CD4-positive, alpha-beta memory T cell (primary cell): Measurements from ENCODE around the gene POTEG. TPM values are rescaled to one million over a fixed set of nuclear protein-coding genes. Genes with fewer than 3 reads are reported as not detected.
"Not testable (repeated sequence)": the region's sequence is repeated elsewhere in the genome, so short reads cannot be mapped to it uniquely, and the experiment has no call there.

ENCODE experiments used
- CTCF ChIA-PET: fragments of 350-600 bp; sonication (Branson Sonifier 250); formaldehyde crosslinking; loops from one replicate; lab custom pipeline; 2021; ENCODE audit warnings: inconsistent platforms; ENCODE audit not compliant: partially characterized antibody; lab: Charles Lee
- POLR2A ChIA-PET: fragments of 350-600 bp; sonication (Branson Sonifier 250); formaldehyde crosslinking; loops from one replicate; lab custom pipeline; 2021; ENCODE audit not compliant: partially characterized antibody; lab: Charles Lee
- DNase-seq, 5 donors: peaks; one replicate each; pipeline versions ENCODE4 v3.0.0 to v3.0.0-alpha.2; 2020 to 2022; ENCODE audit warnings: mixed read lengths in 1 of 5
- H3K27ac ChIP-seq: one replicate; pipeline ENCODE4 v1.7.0; 2013; ENCODE audit warnings: low read depth, low read length
- H3K27me3 ChIP-seq: 2 replicates; pipeline ENCODE4 v1.7.0; 2013; ENCODE audit warnings: mild to moderate bottlenecking, low read length, moderate library complexity; ENCODE audit not compliant: insufficient read depth
- H3K36me3 ChIP-seq: 2 replicates; pipeline ENCODE4 v1.7.0; 2013; ENCODE audit warnings: mild to moderate bottlenecking, low read length, moderate library complexity; ENCODE audit not compliant: insufficient read depth
- H3K4me1 ChIP-seq: 2 replicates; pipeline ENCODE4 v1.7.0; 2013; ENCODE audit warnings: mild to moderate bottlenecking, low read length, moderate library complexity; ENCODE audit not compliant: insufficient read depth
- H3K4me3 ChIP-seq, 2 donors: one replicate each; pipeline ENCODE4 v1.7.0; 2013; ENCODE audit warnings: low read length in 2 of 2, mild to moderate bottlenecking in 1 of 2
- H3K9me3 ChIP-seq, 2 donors: one replicate each; pipeline ENCODE4 v1.7.0; 2013; ENCODE audit warnings: low read length in 2 of 2, control low read depth in 1 of 2; ENCODE audit not compliant: control insufficient read depth in 1 of 2
- H3K27ac Mint-ChIP-seq, 7 donors: one replicate each; pipeline ENCODE4 v1.8.0; 2020 to 2021; ENCODE audit warnings: mixed read lengths in 7 of 7, mild to moderate bottlenecking in 6 of 7, inconsistent platforms in 3 of 7, moderate library complexity in 3 of 7
- H3K27me3 Mint-ChIP-seq, 2 donors: one replicate each; pipeline ENCODE4 v1.8.0; 2020 to 2021; ENCODE audit warnings: mixed read lengths in 2 of 2
- H3K36me3 Mint-ChIP-seq, 2 donors: one replicate each; pipeline ENCODE4 v1.8.0; 2020 to 2021; ENCODE audit warnings: mixed read lengths in 2 of 2, inconsistent platforms in 1 of 2, mild to moderate bottlenecking in 1 of 2
- H3K4me1 Mint-ChIP-seq, 4 donors: one replicate each; pipeline ENCODE4 v1.8.0; 2020 to 2021; ENCODE audit warnings: mixed read lengths in 4 of 4, mild to moderate bottlenecking in 1 of 4
- H3K4me3 Mint-ChIP-seq, 8 donors: one replicate each; pipeline ENCODE4 v1.8.0; 2020 to 2021; ENCODE audit warnings: mixed read lengths in 8 of 8, mild to moderate bottlenecking in 7 of 8, moderate library complexity in 6 of 8, inconsistent platforms in 3 of 8
- H3K9me3 Mint-ChIP-seq, 8 donors: one replicate each; pipeline ENCODE4 v1.8.0; 2020 to 2021; ENCODE audit warnings: mixed read lengths in 8 of 8, mild to moderate bottlenecking in 5 of 8, inconsistent platforms in 3 of 8, moderate library complexity in 1 of 8
- intact Hi-C: fragments of 100-400 bp; cut with micrococcal nuclease; formaldehyde crosslinking; loops from one replicate; pipeline ENCODE4 v1.15.1; 2023
- polyA plus RNA-seq, 2 donors: library from polyadenylated mRNA; unstranded; fragments of 300-500 nt; fragmentation: Illumina TruSeq; gene quantifications; one replicate each; pipeline ENCODE4 v1.2.3, GENCODE V29; 2021
- total RNA-seq, 2 experiments: library from RNA; stranded (reverse); gene quantifications; one replicate each; pipeline ENCODE4 v1.2.3, GENCODE V29; 2021

The POTEG gene
- not detected for total RNA-seq
- not detected for polyA plus RNA-seq

DNA sequence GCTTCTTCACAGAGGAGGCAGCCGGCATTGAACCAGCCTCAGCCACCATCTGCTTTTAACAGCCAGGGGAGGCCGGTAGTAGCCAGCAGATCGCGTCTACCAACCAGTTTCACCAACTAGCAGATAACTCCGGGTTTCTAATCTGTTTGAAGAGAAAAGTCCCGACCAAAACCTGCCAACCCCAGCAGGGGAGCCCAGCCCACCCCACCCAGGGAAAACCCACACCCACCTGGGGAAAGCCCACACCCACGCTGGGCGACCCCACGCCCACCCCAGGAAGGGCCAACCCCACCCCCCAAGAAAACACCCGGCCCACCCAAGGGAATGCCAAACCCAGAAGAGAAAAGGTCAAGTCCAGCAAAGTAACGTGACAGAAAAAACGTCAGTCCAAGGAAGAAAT lies at the start of gene POTEG:
TSS of gene POTEG (minus strand) at position 101 of the 400 bp plus-strand sequence. CDS start at position 49, 52 bp downstream.
- H3K4me1 ChIP-seq, H3K9me3 ChIP-seq, H3K27ac ChIP-seq, H3K27me3 Mint-ChIP-seq, CTCF ChIA-PET, POLR2A ChIA-PET, H3K4me3 Mint-ChIP-seq, intact Hi-C loops, H3K27me3 ChIP-seq, H3K9me3 Mint-ChIP-seq, H3K4me1 Mint-ChIP-seq, DNase-seq, H3K36me3 ChIP-seq, H3K36me3 Mint-ChIP-seq, H3K4me3 ChIP-seq, H3K27ac Mint-ChIP-seq: not testable (repeated sequence)

DNA sequence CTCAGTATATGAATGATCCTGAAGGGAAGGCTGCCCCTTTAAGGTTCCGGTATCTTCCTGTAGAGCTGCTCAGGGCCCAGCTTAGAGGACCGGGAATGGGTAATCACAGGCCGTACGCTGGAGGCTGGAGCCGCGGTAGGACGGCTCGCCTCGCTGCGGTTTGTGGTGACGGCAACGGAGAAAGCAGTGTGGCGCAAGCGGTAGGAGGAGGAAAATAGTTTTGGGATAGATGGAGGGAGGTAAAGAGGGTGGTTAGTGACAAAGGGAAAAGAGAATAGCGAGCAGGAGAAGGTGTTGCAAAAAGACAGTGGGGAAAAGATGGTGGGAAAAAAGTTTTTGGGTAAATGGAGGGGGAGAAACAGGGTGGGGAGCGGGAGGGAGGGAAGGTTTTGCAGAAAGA lies 48.0 kb upstream of the POTEG start:
- H3K27ac ChIP-seq, intact Hi-C loops, H3K4me1 ChIP-seq, H3K4me3 ChIP-seq, H3K9me3 ChIP-seq, POLR2A ChIA-PET, DNase-seq, H3K9me3 Mint-ChIP-seq, CTCF ChIA-PET, H3K27me3 ChIP-seq, H3K36me3 Mint-ChIP-seq, H3K4me1 Mint-ChIP-seq, H3K4me3 Mint-ChIP-seq, H3K36me3 ChIP-seq, H3K27me3 Mint-ChIP-seq, H3K27ac Mint-ChIP-seq: not testable (repeated sequence)

DNA sequence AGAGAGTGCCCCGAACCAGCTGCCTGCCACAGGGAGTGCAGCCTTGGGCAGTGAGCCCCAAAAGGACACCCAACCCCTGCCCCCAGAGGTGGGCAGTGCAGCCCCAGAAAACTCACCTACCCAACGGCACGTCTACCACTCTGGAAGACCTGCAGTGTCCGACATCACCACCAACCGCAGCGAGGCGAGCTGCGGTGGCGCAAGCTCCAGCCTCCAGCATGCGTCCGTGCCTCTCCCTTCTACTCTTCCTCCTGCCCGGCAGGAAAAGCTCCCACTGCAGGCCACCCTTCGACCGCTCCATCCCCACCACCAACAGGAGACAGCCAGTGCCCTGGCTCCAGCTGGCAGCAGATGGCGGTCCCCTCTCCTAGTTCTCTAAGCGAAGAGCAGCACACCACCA lies 47.3 kb upstream of the POTEG start:
- H3K4me1 ChIP-seq, H3K36me3 ChIP-seq, H3K4me1 Mint-ChIP-seq, H3K4me3 ChIP-seq, H3K27ac Mint-ChIP-seq, CTCF ChIA-PET, DNase-seq, H3K9me3 Mint-ChIP-seq, H3K9me3 ChIP-seq, H3K27me3 ChIP-seq, H3K27me3 Mint-ChIP-seq, H3K27ac ChIP-seq, H3K4me3 Mint-ChIP-seq, POLR2A ChIA-PET, intact Hi-C loops, H3K36me3 Mint-ChIP-seq: not testable (repeated sequence)

DNA sequence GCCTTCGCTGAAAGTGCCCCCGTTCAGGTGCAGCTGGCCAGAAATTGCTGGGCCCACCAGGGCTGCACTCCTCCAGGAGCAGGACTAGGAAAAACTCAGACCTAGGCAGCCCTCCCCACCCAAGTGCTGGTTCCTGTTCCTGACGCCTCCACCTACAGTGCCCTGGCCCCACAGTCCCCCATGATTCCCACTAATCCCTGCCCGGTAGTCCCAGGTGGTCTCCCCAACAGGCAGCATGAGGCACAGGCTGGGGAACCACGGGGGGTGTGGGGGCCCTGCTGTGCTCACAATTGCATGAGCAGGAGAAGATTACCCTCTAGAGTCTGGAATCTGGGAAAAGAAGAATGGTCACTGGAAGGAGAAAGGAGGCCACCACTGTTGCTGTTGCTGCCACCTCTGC lies 46.4 kb upstream of the POTEG start:
- H3K9me3 Mint-ChIP-seq, H3K4me1 ChIP-seq, intact Hi-C loops, H3K27me3 ChIP-seq, H3K4me3 ChIP-seq, H3K27me3 Mint-ChIP-seq, POLR2A ChIA-PET, H3K36me3 Mint-ChIP-seq, CTCF ChIA-PET, DNase-seq, H3K36me3 ChIP-seq, H3K27ac ChIP-seq, H3K9me3 ChIP-seq, H3K4me1 Mint-ChIP-seq, H3K4me3 Mint-ChIP-seq, H3K27ac Mint-ChIP-seq: not testable (repeated sequence)

DNA sequence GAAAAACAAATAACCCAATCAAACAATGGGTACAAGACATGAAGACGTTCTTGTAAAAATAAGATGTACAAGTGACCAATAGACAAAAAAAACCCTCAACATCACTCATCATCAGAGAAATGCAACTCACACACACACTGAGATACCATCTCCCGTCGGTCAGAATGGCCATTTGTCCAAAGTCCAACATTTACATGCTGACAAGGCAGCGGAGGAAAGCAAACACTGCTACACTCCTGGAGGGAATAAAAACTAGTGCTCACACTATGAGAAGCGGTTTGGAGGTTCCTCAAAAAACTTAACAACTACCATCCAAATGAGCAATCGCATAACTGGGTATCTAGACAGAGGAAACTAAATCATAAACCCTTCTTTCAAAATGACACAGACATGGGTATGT lies 11.6 kb upstream of the POTEG start:
- H3K4me3 Mint-ChIP-seq, CTCF ChIA-PET, intact Hi-C loops: not testable (repeated sequence)

DNA sequence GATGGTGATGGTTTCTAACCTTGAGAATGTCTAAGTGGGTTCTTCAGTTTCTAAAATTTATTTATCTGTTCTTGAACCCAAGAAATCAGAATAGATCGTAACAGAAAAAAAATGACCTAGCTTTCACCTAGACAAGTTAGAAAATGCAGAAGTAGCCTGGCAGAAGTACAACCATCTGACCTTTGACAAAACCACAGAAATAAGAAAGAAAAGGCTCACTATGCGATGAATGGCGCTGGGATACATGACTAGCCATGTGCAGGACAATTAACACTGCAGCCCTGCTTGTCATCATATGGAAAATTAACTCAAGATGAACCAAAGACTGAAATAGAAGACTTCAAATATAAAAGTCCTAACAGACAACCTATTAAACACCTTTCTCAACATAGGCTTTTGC lies 5.7 kb upstream of the POTEG start:
- H3K36me3 ChIP-seq, H3K9me3 Mint-ChIP-seq, CTCF ChIA-PET, H3K4me3 Mint-ChIP-seq, intact Hi-C loops, H3K9me3 ChIP-seq, H3K4me1 ChIP-seq, POLR2A ChIA-PET, H3K27ac ChIP-seq, H3K36me3 Mint-ChIP-seq, H3K4me1 Mint-ChIP-seq, H3K27ac Mint-ChIP-seq, H3K4me3 ChIP-seq, DNase-seq, H3K27me3 Mint-ChIP-seq, H3K27me3 ChIP-seq: not testable (repeated sequence)

More for the DNA sequence above, 11.6 kb upstream of the POTEG start:
- POLR2A ChIA-PET, H3K4me1 Mint-ChIP-seq, H3K27ac ChIP-seq, H3K27me3 Mint-ChIP-seq, H3K27me3 ChIP-seq, H3K9me3 ChIP-seq, H3K4me1 ChIP-seq, H3K9me3 Mint-ChIP-seq, H3K4me3 ChIP-seq, H3K36me3 Mint-ChIP-seq, H3K36me3 ChIP-seq, DNase-seq, H3K27ac Mint-ChIP-seq: not testable (repeated sequence)

DNA sequence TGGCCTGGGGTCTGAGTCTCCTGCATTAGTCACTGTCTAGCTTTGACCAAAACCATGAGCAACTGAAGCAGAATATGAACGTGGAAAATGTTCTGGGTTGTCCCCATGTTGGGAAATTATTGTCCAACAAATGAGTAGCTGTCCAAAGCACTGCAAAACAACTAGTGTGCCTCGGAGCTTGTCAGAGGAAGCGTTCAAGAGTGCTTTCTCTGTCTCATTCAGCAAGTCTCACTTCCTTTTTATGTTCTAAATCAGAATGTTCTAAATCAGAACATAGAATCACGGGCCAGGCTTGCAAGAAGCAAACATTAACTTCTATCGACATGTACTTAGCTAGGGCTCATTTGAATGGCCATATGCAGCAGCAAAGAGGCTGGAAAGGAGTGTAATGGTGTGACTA lies 5.1 kb upstream of the POTEG start:
- H3K27ac Mint-ChIP-seq, H3K27me3 ChIP-seq, H3K9me3 ChIP-seq, POLR2A ChIA-PET, H3K4me3 Mint-ChIP-seq, intact Hi-C loops, CTCF ChIA-PET, H3K27ac ChIP-seq, DNase-seq, H3K4me1 Mint-ChIP-seq, H3K4me3 ChIP-seq, H3K4me1 ChIP-seq, H3K9me3 Mint-ChIP-seq, H3K27me3 Mint-ChIP-seq, H3K36me3 ChIP-seq, H3K36me3 Mint-ChIP-seq: not testable (repeated sequence)

DNA sequence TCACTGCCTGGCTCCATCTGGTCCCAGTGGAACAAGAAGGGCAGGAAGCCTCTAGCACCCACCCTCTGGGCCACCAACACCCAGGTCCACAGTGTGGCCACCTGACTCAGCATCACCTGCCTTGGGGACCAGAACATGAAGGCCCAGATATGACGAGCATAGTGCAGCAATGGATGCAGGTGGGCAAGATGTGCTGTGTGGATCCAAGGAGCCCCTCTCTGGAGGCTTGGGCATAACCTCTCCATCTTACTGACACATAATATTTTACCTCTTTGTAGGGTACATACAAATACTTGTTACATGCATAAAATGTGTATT lies 2.9 kb upstream of the POTEG start:
- H3K27me3 Mint-ChIP-seq, H3K4me3 Mint-ChIP-seq, H3K4me1 Mint-ChIP-seq, H3K27ac Mint-ChIP-seq, intact Hi-C loops, H3K4me1 ChIP-seq, H3K9me3 Mint-ChIP-seq, DNase-seq, POLR2A ChIA-PET, H3K36me3 Mint-ChIP-seq, H3K9me3 ChIP-seq, H3K4me3 ChIP-seq, H3K27ac ChIP-seq, H3K27me3 ChIP-seq, H3K36me3 ChIP-seq, CTCF ChIA-PET: not testable (repeated sequence)
